GM19023 (cell line): ENCODE data around the gene NOD2.

Source experiments
- ATAC-seq: cut with Tn5 transposase; IDR thresholded peaks from one replicate; pipeline ENCODE4 v1.9.1; 2021; ENCODE audit warnings: mild to moderate bottlenecking, moderate library complexity; ENCODE audit not compliant: unreplicated experiment

Gene NOD2

GRCh38 chr16:50712560-50712898 lies 19.1 kb downstream of the NOD2 start:
- no peak for ATAC-seq

DNA sequence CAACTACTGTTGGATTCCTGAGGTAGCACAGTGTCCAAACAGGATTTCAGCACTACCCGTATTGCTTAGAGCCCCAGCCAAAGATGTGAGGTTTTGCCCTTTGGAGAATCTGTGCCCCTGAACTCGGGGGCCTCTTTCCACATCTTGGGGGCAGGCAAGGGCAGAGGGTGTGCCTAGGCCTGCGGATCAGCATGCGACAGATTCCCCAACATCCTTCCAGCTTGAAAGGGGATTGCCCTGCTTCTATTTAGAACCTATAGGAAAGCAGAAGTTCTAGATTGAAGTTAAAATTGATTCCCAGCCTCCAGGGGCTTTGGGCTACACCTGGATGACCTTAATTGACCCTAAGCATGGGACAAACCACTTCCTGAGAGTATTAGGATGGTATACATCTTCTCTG lies 19.6 kb downstream of the NOD2 start:
- no peak for ATAC-seq

- ATAC-seq, result no peak
These were observed 23.7 kb downstream of the NOD2 start for GRCh38 chr16:50717091-50717490.

DNA sequence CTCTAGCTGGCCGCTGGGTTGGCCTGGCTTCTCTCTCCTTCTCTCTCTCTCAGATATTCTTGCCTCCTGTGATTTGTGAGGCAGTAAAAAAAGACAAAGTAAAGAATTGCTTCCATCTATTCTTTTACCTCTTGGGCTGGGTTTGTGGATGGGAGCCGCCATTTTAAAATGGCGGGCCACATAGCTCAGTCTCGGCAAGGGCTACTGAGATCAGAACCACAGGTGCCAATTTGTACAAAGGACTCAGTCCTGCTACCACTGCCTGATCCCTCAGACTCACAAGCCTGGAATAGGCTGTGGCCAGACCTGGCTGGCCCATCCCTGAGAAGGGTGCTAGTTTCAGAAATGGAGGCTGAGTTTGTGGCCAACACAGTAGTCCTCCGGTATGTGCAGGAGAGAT lies 24.1 kb downstream of the NOD2 start:
- no peak for ATAC-seq

- ATAC-seq, result no peak
These were observed 24.8 kb downstream of the NOD2 start for GRCh38 chr16:50718061-50718760.

- no peak for ATAC-seq
These were observed 25.5 kb downstream of the NOD2 start for GRCh38 chr16:50718761-50719400.

DNA sequence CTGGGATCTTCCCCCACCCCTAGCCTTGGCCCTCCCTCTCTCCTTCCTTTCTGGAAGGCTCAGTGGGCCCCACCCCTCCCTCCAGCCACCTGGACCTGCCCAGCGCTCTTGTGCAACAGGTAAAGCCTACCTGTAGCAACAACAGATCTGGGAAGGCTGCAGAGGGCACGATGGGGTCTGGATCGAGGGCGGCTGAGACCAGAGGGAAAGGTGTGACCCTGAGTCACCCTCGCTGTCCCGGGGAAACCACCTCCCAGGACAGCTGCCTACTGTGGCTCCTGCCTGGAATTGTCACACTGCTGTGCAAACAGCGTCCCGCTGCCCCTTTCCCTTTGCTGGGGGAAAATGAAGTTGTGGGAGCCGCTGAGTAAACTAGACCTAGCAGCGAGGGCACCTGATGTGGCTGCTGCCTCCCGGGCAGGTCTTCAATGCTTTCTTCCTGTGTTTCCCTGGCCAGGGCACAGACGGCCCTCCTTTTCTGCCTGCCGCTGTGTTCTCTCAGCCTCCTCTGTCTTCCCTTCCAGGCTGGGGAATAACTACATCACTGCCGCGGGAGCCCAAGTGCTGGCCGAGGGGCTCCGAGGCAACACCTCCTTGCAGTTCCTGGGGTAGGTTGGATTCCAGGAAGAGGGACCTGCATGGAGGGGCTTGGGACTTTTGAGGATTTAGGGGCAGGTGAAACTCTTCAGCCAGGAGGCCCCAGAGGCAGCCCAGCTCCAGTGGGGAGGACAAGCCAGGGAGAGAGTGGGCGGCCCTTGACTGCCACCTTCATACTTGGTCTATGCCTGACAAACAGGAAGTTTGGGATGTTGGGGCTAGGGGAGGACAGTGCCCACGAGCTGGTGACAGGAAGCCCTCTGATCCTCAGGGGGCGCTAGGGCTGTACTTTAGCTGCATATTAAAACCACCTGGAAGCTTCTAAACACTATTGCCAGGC lies 26.3 kb downstream of the NOD2 start:
- no peak for ATAC-seq

DNA sequence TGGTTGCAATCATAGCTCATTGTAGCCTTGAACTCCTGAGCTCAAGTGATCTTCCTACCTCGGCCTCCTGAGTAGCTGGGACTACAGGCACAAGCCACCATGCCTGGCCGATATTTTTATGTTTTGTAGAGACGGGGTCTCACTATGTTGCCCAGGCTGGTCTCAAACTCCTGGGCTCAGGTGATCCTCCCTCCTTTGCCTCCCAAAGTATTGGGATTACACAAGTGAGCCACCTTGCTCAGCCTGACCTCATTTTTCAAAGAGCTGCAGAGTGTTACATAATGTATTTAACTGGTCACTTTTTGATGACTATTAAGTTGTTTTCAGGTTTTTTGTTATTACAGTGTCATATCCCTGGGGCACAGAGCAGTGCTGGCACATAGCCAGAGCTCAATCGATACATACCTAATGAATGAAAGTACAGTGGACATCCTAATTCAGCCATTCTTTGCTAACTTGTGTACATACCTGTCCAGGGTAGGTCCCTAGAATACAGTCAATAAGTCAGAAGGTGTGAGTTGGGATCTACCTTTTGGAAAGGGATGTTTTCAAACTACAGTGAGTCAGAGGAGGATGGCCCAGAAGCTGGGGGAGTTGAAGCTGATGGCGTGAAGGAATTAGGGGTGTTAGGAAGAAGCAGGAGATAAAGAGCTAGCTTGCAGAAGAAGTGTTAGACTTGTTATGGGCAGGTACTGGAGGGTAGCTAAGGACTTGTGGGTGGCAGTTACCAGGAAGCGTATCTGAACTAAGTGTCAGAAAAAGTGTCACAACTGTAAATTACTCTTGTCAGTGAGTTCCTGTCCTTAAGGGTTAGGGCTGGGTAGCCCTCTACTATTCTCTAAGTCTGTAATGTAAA lies 28.4 kb downstream of the NOD2 start:
- no peak for ATAC-seq

GRCh38 chr16:50722405-50722737 lies 29.0 kb downstream of the NOD2 start:
- ATAC-seq, result no peak

GRCh38 chr16:50722960-50723359 lies 29.6 kb downstream of the NOD2 start:
- no peak for ATAC-seq

DNA sequence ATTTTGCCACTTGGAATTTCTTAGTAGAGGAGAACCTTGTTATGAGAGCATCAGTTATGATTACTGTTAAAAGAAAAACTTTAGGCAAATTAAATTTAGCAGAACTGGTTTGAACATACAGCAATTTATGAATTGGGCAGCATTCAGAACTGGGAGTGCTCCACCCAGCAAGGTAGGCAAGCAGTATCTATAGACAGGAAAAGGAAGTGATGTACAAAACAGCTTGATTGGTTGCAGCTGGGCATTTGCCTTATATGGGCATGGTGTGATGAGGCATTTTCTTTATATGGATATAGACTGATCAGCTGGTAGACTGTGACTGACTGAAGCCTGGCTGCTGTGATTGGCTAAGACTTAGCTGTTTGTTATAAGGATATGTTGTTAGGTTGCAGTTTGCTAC lies 30.9 kb downstream of the NOD2 start:
- no peak for ATAC-seq

DNA sequence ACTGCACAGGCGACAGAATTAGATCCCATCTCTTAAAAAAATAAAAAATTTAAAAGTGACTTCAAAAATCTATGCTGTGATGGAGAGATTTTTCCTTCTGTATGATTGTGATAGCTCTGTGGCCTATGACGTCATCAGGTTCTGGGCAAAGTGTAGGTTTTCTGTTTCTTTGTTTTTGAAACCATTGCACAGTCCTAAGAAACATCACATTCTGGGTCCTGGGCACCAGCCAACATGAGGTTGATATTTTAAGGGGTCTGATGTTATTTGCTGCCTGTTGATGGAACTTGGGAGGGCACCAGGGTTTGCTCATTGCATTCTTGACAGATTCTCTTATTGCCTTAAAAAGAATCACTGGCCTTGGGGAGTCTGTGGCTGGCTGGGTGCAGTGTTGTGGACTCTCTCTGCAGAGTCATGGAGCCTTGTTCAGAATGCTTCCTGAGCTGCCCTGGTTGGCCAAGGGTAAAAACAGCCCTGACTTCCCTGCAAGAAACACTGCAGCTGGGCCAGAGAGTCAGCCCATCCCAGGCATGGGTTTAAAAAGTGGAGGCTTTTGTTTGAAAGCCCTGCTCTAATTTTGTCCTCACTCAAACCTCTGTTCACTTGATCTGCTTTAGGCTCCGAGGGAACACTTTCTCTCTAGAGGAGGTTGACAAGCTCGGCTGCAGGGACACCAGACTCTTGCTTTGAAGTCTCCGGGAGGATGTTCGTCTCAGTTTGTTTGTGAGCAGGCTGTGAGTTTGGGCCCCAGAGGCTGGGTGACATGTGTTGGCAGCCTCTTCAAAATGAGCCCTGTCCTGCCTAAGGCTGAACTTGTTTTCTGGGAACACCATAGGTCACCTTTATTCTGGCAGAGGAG lies 38.0 kb downstream of the NOD2 start:
- ATAC-seq, result no peak

- no peak for ATAC-seq
These were observed 38.8 kb downstream of the NOD2 start for GRCh38 chr16:50731989-50732832.

DNA sequence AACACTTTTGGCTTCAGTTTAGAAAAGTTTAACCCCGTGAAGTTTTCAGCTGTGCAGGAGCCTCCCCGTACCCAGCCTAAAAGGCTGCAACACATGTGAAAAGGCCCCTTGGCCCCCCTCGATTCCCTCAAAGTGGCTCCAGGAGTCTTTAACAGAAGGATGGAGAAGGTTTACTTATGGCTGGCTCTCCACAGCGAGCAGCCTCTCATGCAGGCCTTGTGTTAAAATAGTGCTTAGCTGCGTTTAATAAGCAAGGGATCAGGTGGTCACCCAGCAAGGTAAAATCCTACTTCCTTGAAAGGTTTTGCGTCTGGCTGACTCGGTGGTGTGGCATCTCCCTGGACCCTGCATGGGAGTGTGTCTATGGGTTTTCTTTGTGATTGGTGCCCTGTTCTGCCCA lies 40.1 kb downstream of the NOD2 start:
- no peak for ATAC-seq

DNA sequence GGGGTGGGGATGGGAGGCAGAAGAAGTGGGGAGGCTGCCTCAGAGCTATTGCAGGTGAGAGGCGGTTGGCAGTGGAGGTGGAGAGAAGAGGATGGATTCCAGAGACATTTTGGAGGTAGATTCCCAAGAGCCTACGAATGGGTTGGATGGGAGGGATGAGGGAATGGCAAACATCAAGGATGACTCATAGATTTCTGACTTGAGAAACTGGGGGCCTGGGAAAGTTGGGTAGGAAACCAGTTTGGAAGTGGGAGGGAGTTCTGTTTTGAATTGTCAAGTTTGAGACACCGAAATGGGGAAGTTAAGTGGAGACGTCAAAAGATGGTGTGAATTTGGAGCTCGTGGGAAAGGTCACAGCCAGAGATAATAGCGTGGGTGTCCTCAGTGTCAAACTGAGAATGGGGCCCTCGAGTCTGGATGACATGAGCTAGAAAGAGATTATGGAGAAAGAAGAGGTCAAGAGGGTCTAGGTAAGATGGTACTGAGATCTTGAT lies 42.3 kb downstream of the NOD2 start:
- no peak for ATAC-seq

DNA sequence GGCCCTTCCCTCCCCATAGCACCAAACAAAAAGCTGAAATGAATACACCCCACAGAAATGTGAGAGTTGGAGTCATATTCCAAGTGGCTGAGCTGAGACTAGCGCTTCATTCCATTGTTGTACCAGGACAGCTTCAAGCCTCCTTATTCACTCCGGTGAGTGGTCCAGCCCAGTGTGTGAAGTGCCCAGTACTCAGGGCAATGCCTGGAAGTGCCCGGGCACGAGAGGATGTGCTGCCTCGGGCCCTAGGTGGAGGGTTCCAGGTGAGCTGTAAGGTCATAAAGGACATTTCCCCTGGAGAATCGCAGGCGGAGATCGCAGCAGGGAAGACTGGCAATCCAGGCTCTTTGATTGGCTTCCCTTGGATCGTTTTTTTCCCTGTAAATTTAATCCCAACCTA lies 43.0 kb downstream of the NOD2 start:
- ATAC-seq, result no peak

DNA sequence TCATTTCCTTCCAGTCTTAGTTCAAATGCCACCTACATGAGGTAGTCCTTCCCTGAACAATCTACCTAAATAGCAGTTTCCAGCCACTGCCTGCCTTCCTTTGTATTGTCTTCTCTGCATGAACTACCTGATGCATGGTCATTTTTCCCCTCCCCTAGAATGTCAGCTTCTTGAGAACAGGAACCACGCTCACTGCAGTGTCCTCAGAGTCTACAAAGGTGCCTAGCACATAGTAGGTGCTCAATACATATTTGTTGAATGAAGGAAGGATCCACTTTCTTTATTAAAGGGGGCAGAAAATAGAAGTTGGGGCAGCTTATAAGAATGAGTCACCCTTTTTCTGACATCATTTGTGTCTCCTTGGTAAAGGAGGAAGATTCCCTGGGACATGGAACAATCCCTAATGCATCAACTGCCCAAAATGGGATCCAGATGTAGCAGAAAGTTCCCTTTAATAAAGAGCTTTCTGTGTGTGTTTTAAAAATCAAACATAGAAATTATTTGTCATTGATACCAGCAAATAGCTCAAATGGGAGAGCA lies 44.1 kb downstream of the NOD2 start:
- no peak for ATAC-seq

DNA sequence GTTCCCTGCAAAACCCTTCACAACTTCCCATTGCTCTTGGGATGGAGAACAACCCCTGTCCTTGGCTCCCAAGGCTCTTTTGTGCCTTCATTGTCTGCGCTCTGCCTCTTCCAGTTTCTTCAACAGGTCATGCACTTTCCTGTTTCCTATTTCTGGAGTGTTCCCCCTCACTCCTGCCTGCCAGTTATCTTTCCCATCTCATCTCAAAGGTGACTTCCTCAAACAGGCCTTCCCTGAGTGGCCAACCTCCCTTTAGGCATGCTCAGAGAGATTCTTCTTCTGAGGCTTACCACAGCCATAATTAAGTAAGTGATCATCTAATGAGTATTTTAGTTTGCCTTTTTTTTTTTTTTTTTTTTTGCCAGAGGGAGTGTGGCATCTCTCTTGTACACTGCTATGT lies 45.6 kb downstream of the NOD2 start:
- ATAC-seq, result no peak

GRCh38 chr16:50740736-50741135 lies 47.3 kb downstream of the NOD2 start:
- ATAC-seq, result no peak
